ENCODE results near the gene KCNH4. TPM values are rescaled to one million over a fixed set of nuclear protein-coding genes. Genes with fewer than 3 reads are reported as not detected.
"Not testable (repeated sequence)": the region's sequence is repeated elsewhere in the genome, so short reads cannot be mapped to it uniquely, and the experiment has no call there.

KCNH4 gene
- total and polyA plus RNA-seq, 4 donors = 0.30 to 2.1 (median 0.78) TPM

DNA sequence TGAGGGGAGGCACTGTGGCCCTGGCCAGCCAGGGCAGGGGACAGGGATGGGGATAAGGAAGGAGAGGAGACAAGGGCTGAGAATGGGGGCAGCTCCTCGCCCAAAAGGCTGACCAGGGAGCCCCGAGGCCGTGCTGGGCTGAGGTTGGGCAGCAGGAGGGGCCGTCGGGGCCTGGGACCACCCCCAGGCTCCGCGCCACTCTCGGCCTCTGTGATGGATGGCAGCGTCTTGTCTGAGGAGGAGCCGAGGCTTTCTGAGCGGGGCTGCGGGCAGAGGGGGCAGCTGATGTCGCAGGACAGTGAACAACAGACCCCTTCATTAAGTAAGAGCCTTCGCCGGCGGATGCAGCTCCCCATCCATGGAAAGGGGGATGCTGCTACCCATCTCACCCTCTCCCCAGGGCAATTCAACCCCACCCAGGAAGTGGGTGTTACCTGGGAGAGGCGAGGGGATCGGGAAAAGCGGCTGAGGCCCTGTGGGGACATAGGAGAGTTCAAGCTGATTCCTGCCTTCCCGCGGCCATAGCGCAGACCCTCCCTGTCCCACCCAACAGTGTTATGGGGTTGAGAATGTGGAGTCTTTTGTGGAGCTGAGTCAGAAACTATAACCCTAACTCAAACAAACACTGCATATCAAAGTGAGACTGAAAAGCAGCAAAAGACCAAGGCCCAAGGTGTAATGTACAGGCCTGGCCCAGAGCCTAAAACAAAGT is 17.1 kb downstream of the KCNH4 start:
- Histone ChIP-seq H3K4me3 (ENCODE audit: low read depth, low read length) (no peak overlapping the region), H3K9me3 (ENCODE audit: control insufficient read depth, insufficient read depth, low read length) (no peaks in the 10 kb centered on the region), H3K27me3 (ENCODE audit: control insufficient read depth, insufficient read depth, low read length) (no peaks in the 10 kb centered on the region), H3K27ac (ENCODE audit: low read depth, low read length) (no peak overlapping the region), H3K36me3 (ENCODE audit: control insufficient read depth, insufficient read depth, low read length) (peaks cover 3% of the 10 kb centered on the region), H3K4me1 (ENCODE audit: control insufficient read depth, insufficient read depth, low read length) (peaks cover 11% of the 10 kb centered on the region)
- DNase-seq (ENCODE audit: low read depth in 4 of 6, low spot score in 6 of 6) = no peak
- 27% methylated on average over 8 of the region's 22 CpGs for WGBS (ENCODE audit: insufficient coverage)

- no peak for DNase-seq (ENCODE audit: low read depth in 4 of 6, low spot score in 6 of 6)
- 56% methylated on average over 8 of the region's 8 CpGs for WGBS (ENCODE audit: insufficient coverage)
- Histone ChIP-seq H3K27ac (ENCODE audit: low read depth, low read length) (no peak overlapping the region), H3K36me3 (ENCODE audit: control insufficient read depth, insufficient read depth, low read length) (peaks cover 3% of the 10 kb centered on the region), H3K4me3 (ENCODE audit: low read depth, low read length) (no peak overlapping the region), H3K9me3 (ENCODE audit: control insufficient read depth, insufficient read depth, low read length) (no peaks in the 10 kb centered on the region), H3K4me1 (ENCODE audit: control insufficient read depth, insufficient read depth, low read length) (peaks cover 11% of the 10 kb centered on the region), H3K27me3 (ENCODE audit: control insufficient read depth, insufficient read depth, low read length) (no peaks in the 10 kb centered on the region)
Measured at GRCh38 chr17:42163113-42163512, 17.8 kb downstream of the KCNH4 start.

DNA sequence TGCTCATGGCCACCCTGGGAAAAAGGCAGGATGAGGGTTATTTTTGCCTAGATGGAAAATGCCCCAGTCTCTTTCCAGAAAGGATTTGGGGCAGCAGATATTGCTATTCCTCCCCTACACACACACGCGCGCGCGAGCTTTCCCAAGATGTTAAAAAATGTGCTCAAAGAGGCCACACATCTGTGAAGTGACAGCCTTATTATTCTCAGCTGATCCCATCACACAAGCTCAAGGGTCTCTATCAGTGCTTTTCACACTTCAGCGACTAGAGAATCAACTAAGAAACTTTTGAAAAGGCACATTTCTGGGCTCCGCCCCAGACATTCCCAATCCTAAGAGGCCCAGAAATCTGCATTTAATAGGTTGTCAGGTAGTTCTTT is 20.4 kb downstream of the KCNH4 start:
- no peaks in the 10 kb centered on the region for H3K27me3 ChIP-seq (ENCODE audit: control insufficient read depth, insufficient read depth, low read length)
- H3K27ac ChIP-seq (ENCODE audit: low read depth, low read length) = no peak overlapping the region
- H3K36me3 ChIP-seq (ENCODE audit: control insufficient read depth, insufficient read depth, low read length) = peaks cover 3% of the 10 kb centered on the region
- DNase-seq (ENCODE audit: low read depth in 4 of 6, low spot score in 6 of 6) = peak in 1 of 6 donors; percentile 6
- 61% methylated on average over 5 of the region's 7 CpGs for WGBS (ENCODE audit: insufficient coverage)
- H3K9me3 ChIP-seq (ENCODE audit: control insufficient read depth, insufficient read depth, low read length) = no peaks in the 10 kb centered on the region
- H3K4me3 ChIP-seq (ENCODE audit: low read depth, low read length) = no peak overlapping the region
- peaks cover 20% of the 10 kb centered on the region for H3K4me1 ChIP-seq (ENCODE audit: control insufficient read depth, insufficient read depth, low read length)

DNA sequence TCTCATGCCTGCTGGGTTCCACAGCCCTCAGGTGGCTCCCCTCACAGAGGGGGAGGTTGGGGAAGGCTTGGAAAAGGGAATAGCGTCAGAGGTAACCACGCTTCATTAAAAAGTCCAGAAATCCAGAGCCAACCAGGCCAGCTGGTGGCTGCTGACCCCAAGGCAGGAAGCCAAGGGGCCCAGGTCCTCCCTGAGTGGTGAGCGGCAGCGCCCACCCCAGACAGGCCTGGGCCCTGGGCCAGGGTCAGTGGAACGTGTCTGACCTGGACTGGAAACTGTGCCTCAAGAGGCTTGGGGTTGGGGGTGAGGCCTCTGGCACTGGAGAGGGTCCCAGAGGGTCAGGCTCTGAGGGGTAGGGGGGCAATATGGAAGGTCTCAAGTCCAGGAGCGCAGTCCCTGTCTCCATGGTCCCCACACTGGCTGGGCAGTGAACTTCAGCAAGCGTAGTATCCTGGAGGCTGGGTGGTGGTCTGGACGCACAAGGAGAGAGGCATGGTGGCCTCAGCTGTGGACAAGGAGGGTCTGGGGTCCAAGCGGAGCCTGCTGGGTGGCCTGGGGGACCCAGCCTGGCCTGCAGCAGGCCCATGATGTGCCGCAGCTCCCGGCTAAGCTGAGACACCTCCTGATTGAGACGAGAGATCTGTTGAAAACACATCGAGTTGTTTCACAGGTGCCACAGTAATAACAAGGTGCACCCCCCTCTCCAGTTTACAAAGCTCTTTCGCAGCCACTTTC is 21.0 kb downstream of the KCNH4 start:
- Histone ChIP-seq H3K36me3 (ENCODE audit: control insufficient read depth, insufficient read depth, low read length) (peaks cover 3% of the 10 kb centered on the region), H3K27ac (ENCODE audit: low read depth, low read length) (no peak overlapping the region), H3K9me3 (ENCODE audit: control insufficient read depth, insufficient read depth, low read length) (no peaks in the 10 kb centered on the region), H3K4me3 (ENCODE audit: low read depth, low read length) (no peak overlapping the region), H3K27me3 (ENCODE audit: control insufficient read depth, insufficient read depth, low read length) (no peaks in the 10 kb centered on the region), H3K4me1 (ENCODE audit: control insufficient read depth, insufficient read depth, low read length) (peaks cover 23% of the 10 kb centered on the region)
- 83% methylated on average over 13 of the region's 14 CpGs for WGBS (ENCODE audit: insufficient coverage)
- DNase-seq (ENCODE audit: low read depth in 4 of 6, low spot score in 6 of 6) = no peak

DNA sequence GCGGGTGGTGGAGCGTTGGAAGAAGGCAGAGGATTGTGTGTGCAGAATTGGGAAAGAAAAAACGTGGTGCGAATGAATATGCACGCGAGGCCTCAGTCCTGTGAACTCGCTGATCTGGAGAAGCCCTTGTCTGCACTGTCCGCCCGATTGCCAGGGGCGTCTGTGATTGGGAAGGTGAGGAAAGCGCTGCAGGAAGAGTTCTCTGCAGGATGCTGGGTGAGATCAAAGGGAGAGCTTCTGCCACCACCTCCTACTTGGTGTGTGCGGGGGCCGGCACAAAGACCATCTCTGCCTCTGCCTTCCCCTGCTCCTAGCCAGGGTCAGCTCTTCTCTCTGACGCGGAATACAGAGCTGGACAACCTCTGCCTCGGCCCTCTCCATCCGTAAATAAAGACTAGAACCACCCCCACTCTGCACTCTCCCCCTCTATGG is 25.3 kb downstream of the KCNH4 start:
- 20% methylated on average over 17 of the region's 17 CpGs for WGBS (ENCODE audit: insufficient coverage)
- Histone ChIP-seq H3K9me3 (ENCODE audit: control insufficient read depth, insufficient read depth, low read length) (no peaks in the 10 kb centered on the region), H3K27me3 (ENCODE audit: control insufficient read depth, insufficient read depth, low read length) (no peaks in the 10 kb centered on the region), H3K4me3 (ENCODE audit: low read depth, low read length) (peak overlapping the region; percentile 93), H3K36me3 (ENCODE audit: control insufficient read depth, insufficient read depth, low read length) (peaks cover 10% of the 10 kb centered on the region), H3K27ac (ENCODE audit: low read depth, low read length) (peak overlapping the region; percentile 25), H3K4me1 (ENCODE audit: control insufficient read depth, insufficient read depth, low read length) (peaks cover 29% of the 10 kb centered on the region)
- DNase-seq (ENCODE audit: low read depth in 4 of 6, low spot score in 6 of 6) = peak in 2 of 6 donors; percentile 24 to 29

- DNase-seq (ENCODE audit: low read depth in 4 of 6, low spot score in 6 of 6) = no peak
- peaks cover 9% of the 10 kb centered on the region for H3K36me3 ChIP-seq (ENCODE audit: control insufficient read depth, insufficient read depth, low read length)
- H3K4me1 ChIP-seq (ENCODE audit: control insufficient read depth, insufficient read depth, low read length) = peaks cover 29% of the 10 kb centered on the region
- H3K27me3 ChIP-seq (ENCODE audit: control insufficient read depth, insufficient read depth, low read length) = no peaks in the 10 kb centered on the region
- WGBS (ENCODE audit: insufficient coverage) = 10% methylated on average over 2 of the region's 15 CpGs
- no peaks in the 10 kb centered on the region for H3K9me3 ChIP-seq (ENCODE audit: control insufficient read depth, insufficient read depth, low read length)
- peak overlapping the region; percentile 93 for H3K4me3 ChIP-seq (ENCODE audit: low read depth, low read length)
- peak overlapping the region; percentile 29 for H3K27ac ChIP-seq (ENCODE audit: low read depth, low read length)
Measured at GRCh38 chr17:42153919-42154742, 26.8 kb downstream of the KCNH4 start.

DNA sequence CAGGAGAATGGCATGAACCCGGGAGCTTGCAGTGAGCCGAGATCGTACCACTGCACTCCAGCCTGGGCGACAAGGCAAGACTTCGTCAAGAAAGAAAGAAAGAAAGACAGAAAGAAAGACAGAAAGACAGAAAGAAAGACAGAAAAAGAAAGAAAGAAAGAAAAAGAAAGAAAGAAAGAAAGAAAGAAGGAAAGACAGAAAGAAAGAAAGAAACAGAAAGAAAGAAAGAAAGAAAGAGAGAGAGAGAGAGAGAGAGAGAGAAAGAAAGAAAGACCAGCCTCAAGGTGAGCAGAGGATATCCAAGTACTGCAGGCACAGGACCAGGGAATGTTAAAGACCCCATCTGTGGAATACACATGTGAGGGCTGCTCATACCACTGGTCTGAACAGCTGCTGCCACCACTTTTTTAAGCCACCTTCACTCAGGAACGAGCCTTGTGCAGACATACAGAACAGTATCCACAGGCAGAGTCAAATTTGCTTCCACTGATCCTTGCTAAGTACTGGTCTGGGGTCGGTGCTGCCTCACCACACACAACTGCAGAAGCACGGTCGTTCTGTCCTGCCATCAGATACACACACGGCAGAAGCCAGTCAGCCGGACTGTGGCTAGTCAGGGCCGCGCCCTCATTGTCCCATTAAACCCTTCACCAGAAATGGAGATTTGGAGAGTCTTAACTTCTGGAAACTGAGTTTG is 33.9 kb downstream of the KCNH4 start:
- 92% methylated on average over 8 of the region's 13 CpGs for WGBS (ENCODE audit: insufficient coverage)
- Histone ChIP-seq H3K4me1 (ENCODE audit: control insufficient read depth, insufficient read depth, low read length) (peaks cover 8% of the 10 kb centered on the region), H3K36me3 (ENCODE audit: control insufficient read depth, insufficient read depth, low read length) (peaks cover 38% of the 10 kb centered on the region)

GRCh38 chr17:42143138-42143537 is 37.8 kb downstream of the KCNH4 start:
- H3K9me3 ChIP-seq (ENCODE audit: control insufficient read depth, insufficient read depth, low read length); H3K27me3 ChIP-seq (ENCODE audit: control insufficient read depth, insufficient read depth, low read length); DNase-seq (ENCODE audit: low read depth in 4 of 6, low spot score in 6 of 6); H3K27ac ChIP-seq (ENCODE audit: low read depth, low read length); H3K4me3 ChIP-seq (ENCODE audit: low read depth, low read length): not testable (repeated sequence)
- Histone ChIP-seq H3K36me3 (ENCODE audit: control insufficient read depth, insufficient read depth, low read length) (peaks cover 26% of the 10 kb centered on the region), H3K4me1 (ENCODE audit: control insufficient read depth, insufficient read depth, low read length) (peaks cover 25% of the 10 kb centered on the region)
- 96% methylated on average over 4 of the region's 4 CpGs for WGBS (ENCODE audit: insufficient coverage)

More for the DNA sequence above, 33.9 kb downstream of the KCNH4 start:
- H3K4me3 ChIP-seq (ENCODE audit: low read depth, low read length) = no peak overlapping the region
- no peak overlapping the region for H3K27ac ChIP-seq (ENCODE audit: low read depth, low read length)
- DNase-seq (ENCODE audit: low read depth in 4 of 6, low spot score in 6 of 6) = no peak
- H3K27me3 ChIP-seq (ENCODE audit: control insufficient read depth, insufficient read depth, low read length) = no peaks in the 10 kb centered on the region
- no peaks in the 10 kb centered on the region for H3K9me3 ChIP-seq (ENCODE audit: control insufficient read depth, insufficient read depth, low read length)

DNA sequence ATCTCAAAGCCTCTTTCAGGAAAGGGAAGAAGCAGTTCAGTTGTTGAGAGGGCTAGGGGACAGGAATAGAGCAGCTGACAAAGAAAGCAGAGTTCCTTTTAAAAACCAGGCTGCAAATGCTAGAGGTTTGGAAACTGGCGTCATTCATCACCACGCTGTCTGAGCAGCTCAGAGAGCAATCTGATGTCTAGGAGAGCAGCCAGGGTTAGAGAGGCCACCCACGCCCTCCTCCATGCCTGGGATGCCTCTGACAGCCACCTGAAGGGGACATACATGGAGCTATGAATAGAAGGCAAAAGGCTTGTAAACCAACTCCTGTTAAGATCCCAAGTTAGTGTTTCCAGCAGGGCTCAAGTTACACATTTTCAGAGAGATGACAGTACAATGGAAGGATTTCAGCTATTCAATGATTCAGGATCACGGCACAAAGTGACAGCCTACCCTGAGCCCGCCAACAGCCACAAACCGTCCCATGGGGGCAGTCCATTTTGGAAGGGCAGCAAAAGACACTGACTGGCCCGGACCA is 38.5 kb downstream of the KCNH4 start:
- Histone ChIP-seq H3K4me3 (ENCODE audit: low read depth, low read length) (no peak overlapping the region), H3K27me3 (ENCODE audit: control insufficient read depth, insufficient read depth, low read length) (no peaks in the 10 kb centered on the region), H3K27ac (ENCODE audit: low read depth, low read length) (no peak overlapping the region), H3K36me3 (ENCODE audit: control insufficient read depth, insufficient read depth, low read length) (peaks cover 19% of the 10 kb centered on the region), H3K9me3 (ENCODE audit: control insufficient read depth, insufficient read depth, low read length) (no peaks in the 10 kb centered on the region), H3K4me1 (ENCODE audit: control insufficient read depth, insufficient read depth, low read length) (peaks cover 26% of the 10 kb centered on the region)
- DNase-seq (ENCODE audit: low read depth in 4 of 6, low spot score in 6 of 6) = peak in 1 of 6 donors; percentile 15
- WGBS (ENCODE audit: insufficient coverage) = 74% methylated on average over 7 of the region's 7 CpGs

Measured in spinal cord (tissue), 10 donors.